GM12892 (cell line): ENCODE measurements around the gene CRYBA2.

Experiments used
- POLR2A ChIP-seq: IDR thresholded peaks from 2 replicates; pipeline ENCODE4 v1.6.1; 2011; ENCODE audit warnings: low read depth, low read length, control low read depth
- POLR2AphosphoS5 ChIP-seq: IDR thresholded peaks from 2 replicates; pipeline ENCODE4 v1.6.1; 2011; ENCODE audit warnings: low read depth, low read length, control low read depth
- TAF1 ChIP-seq: IDR thresholded peaks from 2 replicates; pipeline ENCODE4 v1.6.1; 2011; ENCODE audit warnings: low read depth, mild to moderate bottlenecking, control low read depth, low read length, borderline replicate concordance

DNA sequence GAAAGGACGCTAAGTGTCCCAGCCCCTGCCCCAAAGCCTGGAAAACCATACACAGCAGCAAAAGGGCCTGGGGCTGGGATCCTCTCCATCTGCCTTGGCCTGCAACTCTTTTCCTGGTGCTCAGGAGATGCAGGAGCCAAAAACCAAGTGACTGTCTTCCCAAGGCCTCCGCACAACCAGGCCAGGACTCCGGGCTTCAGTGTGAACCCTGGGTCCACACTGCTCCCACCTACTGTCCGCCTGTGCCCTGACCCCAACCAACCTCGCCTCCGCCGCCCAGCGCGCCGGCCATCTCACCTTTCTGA is 9.3 kb downstream of the CRYBA2 start:
- TF ChIP-seq POLR2AphosphoS5 (no peak), POLR2A (no peak), TAF1 (no peak)
